Activated T-helper 17 cell treated with anti-CD3 and anti-CD28 coated beads, Interleukin-2, amount 50 U/mL, for 72 hours (primary cell): Measurements from ENCODE around the gene SYNGAP1. TPM values are rescaled to one million over a fixed set of nuclear protein-coding genes. Genes with fewer than 3 reads are reported as not detected.
A peak's percentile ranks its signal among the peaks of the same experiment; 100 is the strongest.

Experiments
- ATAC-seq: fragments of 150-1000 bp; cut with Tn5 transposase; replicated peaks from 2 replicates; pipeline ENCODE4 v1.10.0; 2021; ENCODE audit warnings: mild to moderate bottlenecking, moderate library complexity
- H3K27ac Mint-ChIP-seq: one replicate; pipeline ENCODE4 v1.8.0; 2022; ENCODE audit warnings: mixed read lengths
- H3K27me3 Mint-ChIP-seq: one replicate; pipeline ENCODE4 v1.8.0; 2022; ENCODE audit warnings: mixed read lengths
- H3K36me3 Mint-ChIP-seq: one replicate; pipeline ENCODE4 v1.8.0; 2022; ENCODE audit warnings: low read depth, mild to moderate bottlenecking, mixed read lengths
- H3K4me1 Mint-ChIP-seq: one replicate; pipeline ENCODE4 v1.8.0; 2022; ENCODE audit warnings: mixed read lengths
- H3K4me3 Mint-ChIP-seq: one replicate; pipeline ENCODE4 v1.8.0; 2022; ENCODE audit warnings: mild to moderate bottlenecking, mixed read lengths
- H3K9me3 Mint-ChIP-seq: one replicate; pipeline ENCODE4 v1.8.0; 2022; ENCODE audit warnings: mixed read lengths
- total RNA-seq, 2 donors: library from RNA; stranded (reverse); gene quantifications; one replicate each; pipeline ENCODE4 v1.2.3, GENCODE V29; 2022

Gene SYNGAP1
- total RNA-seq, 2 donors from 2014 or later, result 43.2 to 156 TPM

DNA sequence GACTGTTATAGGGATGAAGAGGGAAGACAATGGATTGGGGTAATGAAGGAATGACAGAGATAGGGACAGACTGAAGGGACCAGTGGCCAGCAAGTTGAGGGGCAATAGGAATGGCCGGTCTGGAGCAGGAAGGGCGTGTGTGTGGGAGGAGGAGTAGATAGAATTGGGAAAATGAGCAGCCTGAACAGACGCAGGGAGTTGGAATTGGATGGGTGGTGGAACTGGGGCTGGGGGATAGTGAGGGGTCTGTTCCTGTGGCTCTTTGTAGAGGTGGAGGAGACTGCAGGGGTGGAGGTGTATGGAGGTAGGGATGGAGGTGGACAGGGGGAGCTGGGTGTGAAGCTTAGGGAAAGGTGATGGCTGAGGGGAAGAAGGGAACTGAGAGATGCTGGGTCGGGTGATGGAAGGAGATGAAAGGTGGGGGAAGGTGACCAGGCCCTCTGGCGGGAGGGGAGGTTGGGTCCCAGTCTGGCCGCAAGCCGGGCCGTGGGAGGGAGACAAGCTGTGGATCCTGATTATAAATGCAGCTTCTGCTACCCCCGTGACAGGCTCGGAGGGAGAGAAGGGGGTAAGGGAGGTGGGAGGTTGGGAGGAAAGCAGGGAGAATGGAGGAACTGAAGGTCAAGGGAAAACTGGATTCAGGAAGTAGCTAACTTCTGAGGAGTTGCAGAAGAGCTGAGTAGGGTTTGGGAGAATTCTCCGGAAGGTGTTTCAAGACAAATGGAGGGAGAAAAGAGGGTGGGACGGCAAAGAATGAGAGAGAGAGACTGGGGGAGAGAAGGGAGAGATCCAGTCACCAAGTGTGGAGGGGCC is 5.2 kb downstream of the SYNGAP1 start:
- Mint-ChIP-seq H3K27me3 (no peaks in the 10 kb centered on the region), H3K36me3 (peaks cover 67% of the 10 kb centered on the region), H3K4me1 (peaks cover 71% of the 10 kb centered on the region), H3K4me3 (peak overlapping the region; percentile 96), H3K27ac (peak overlapping the region; percentile 97), H3K9me3 (no peaks in the 10 kb centered on the region)
- ATAC-seq, result no peak

DNA sequence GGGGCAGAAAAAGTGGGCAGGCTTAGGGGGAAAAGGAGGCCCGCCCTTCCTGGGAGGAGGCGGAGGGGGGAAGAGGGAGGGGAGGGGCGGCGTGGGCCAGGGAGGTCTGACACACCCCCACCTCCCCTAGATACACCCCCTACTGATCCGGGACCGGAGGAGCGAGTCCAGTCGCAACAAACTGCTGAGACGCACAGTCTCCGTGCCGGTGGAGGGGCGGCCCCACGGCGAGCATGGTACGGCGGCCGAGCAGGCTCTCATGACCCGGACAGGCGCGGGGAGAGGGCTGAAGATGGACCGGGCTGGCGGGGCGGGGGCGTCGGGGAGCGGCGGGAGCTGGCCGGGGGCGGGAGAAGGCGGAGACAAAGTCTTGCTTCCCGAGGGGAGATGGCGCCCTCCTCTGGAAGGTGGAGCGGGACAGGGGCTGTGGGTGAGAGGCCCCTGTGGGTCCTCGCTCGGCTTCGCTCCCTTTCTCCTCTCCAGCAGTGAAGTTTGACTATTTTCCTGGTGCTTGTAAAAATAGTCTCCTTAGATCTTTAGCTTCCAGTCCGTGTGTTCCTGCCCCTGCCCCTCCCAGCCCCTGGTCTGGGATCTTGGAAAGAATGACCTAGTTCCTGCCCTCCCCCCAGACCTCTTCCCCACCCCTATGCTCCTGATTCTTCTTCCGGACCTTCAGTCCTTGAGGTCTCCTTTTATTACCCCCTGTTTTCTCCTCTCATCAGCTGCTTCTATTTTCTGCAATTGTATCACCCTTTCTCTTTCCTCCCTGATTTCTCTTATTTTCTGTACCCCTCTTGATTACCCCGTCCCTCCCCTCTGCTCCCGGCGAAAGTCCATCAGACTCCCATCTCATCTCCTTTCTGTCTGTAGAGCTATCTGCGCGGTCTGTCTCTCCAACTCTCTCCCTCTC is 6.1 kb downstream of the SYNGAP1 start:
- ATAC-seq, result peak; percentile 67
- Mint-ChIP-seq H3K27ac (peak overlapping the region; percentile 97), H3K4me1 (peaks cover 79% of the 10 kb centered on the region), H3K36me3 (peaks cover 68% of the 10 kb centered on the region), H3K4me3 (peak overlapping the region; percentile 96), H3K27me3 (no peaks in the 10 kb centered on the region), H3K9me3 (no peaks in the 10 kb centered on the region)

DNA sequence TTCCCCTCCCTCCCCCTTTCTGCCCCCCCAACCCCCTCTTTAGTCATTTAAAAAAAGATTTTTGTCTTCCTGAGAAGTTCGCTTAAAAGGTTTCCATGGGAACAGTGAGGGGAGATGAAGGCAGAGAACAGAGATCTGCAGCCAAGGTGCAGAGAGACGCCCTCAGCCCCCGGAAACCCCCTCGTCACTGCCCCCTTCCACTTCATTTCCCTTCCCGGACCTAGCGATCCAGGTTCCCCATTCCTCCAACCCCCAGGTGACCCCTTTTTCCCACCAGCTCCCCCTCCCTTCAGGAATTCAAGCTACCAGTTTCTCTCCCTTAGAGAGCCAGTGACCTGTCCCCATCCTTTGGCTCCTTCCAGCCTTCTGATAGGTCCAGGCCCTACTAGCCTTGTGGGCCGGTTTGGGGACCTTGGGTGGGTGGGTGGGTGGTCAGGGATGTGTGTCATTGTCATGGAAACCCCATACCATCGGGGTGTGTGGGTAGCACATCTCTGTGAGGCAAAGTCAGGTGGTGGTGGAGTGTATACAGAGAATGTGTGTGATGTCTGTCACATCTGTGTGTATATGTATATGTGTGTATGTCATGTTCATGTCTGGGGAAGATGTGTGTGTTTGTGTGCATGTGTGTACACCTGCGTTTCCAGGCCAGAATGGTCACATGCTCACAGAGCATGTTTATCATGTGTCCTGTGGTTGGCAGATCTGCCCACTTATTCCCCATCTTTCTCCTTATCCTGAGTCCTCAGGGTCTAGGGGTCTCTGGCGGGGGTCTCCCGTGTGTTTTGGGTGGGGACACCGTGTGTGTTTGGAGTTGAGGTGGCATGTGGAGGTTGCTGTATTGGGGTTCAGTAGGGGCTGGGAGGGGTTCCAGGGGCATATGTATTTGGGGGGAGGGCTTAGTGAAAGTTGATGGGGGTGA is 7.0 kb downstream of the SYNGAP1 start:
- ATAC-seq, result peak; percentile 31
- H3K27me3 Mint-ChIP-seq, result no peaks in the 10 kb centered on the region
- H3K4me1 Mint-ChIP-seq, result peaks cover 71% of the 10 kb centered on the region
- H3K36me3 Mint-ChIP-seq, result peaks cover 68% of the 10 kb centered on the region
- no peaks in the 10 kb centered on the region for H3K9me3 Mint-ChIP-seq
- peak overlapping the region; percentile 97 for H3K27ac Mint-ChIP-seq
- H3K4me3 Mint-ChIP-seq, result peak overlapping the region; percentile 96

DNA sequence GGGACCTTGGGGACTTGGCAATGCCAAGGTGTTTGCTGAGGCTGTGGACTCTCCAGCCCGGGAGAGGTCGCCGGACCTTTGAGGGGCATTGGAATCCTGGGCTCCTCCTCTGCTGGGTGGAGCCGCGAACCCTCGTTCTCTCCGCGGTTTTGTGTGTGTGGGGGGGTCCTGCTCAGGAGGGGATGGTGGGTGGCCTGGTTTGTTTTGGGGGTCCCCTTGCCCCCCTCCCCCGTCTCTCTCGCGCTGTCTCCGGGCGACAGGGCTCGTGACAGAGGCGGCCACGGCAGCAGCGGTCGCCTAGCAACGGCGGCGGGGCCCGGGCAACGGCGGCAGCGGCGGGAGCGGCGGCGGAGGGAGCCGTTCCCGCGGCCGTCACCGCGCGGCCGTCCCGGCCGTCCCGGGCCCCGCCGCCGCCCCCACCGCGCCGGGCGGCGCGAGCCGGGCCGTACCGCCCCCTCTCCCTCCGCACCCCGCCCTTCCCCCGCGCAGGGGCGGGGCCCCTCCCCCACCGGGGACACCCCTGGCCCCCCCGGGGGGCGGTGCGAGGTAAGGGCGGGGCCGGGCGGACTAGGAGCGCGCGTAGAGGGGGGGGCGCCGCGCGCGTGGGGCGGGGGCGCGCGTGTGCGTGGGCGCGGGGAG is 7.8 kb downstream of the SYNGAP1 start:
- Mint-ChIP-seq H3K27ac (peak overlapping the region; percentile 97), H3K4me3 (peak overlapping the region; percentile 96), H3K27me3 (no peaks in the 10 kb centered on the region), H3K36me3 (peaks cover 76% of the 10 kb centered on the region), H3K4me1 (peaks cover 69% of the 10 kb centered on the region), H3K9me3 (no peaks in the 10 kb centered on the region)
- ATAC-seq, result no peak

DNA sequence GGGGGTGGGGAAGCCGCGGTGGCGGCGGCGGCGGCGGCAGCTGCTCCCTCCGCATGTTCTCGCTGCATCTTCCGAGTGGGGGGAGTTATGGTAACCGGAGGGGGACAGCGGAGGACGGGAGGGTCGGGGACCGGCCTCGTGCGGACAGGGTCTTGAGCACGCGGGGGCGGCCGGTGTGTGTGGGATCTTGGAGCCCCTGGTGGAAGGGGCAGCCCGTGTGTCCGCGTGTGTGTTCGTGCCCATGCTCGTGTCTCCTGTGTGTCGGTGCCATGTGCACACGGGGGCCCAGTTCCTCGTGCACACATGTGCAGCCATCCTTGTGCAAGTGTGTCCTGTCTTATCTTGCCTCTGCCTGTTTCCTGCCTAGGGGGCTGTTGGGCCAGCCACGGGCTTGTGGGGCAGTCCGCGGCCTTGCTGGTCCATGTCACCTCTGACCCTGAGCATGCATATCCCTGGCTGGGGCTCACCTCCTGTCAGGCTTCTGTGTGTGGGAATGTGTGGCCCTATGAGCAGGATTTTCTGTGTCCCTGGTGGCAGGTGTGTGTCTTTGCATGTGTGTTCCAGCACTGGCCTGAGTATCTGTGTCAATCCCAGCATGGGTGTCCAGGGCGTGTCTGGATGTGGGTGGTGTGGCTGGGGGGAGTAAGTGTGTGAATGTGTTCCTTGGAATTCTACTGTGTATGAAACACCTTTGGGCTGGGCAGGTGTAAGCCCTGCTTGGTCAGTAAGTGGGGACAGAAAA is 8.5 kb downstream of the SYNGAP1 start:
- Mint-ChIP-seq H3K27me3 (no peaks in the 10 kb centered on the region), H3K9me3 (no peaks in the 10 kb centered on the region), H3K4me1 (peaks cover 68% of the 10 kb centered on the region), H3K27ac (peak overlapping the region; percentile 90), H3K4me3 (peak overlapping the region; percentile 96), H3K36me3 (peaks cover 77% of the 10 kb centered on the region)
- no peak for ATAC-seq

DNA sequence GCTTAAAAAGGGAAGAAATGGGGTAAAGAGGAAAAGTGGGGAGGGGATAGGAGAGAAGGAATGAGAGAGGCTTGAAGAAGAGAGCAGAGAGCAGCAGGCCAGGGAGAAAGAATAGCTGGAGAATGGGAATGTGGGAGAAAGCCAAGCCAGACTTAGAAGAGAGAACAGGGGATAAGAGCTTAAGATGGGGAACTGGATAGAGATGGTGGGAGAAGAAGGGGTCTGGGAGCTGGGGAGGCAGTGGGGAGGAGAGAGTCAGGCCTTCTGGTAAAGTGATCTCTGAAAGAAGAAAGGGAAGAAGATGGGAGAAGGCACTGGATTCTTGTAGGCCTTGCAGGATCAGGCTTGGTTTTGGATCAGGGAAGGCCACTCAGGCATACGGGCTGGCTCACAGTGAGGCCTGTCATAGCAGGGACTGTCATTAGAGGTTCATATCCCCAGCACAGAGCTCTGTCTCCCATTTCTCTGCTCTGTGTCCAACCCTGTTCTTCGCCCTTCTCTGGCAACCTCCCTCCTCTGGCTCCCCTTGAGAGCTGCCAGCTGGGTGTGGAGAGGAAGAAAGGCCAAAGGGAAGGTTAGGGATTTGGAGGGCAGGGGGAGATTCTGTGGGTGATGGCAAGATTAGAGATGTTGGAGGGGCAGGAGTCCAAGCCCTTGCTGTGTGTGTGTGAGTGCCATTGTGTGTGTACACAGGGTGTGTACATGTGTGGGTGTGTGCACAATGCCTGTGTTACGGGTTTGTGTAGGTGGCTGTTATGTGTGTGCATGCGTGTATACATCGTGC is 9.3 kb downstream of the SYNGAP1 start:
- H3K27ac Mint-ChIP-seq, result peak overlapping the region; percentile 90
- peak overlapping the region; percentile 96 for H3K4me3 Mint-ChIP-seq
- H3K9me3 Mint-ChIP-seq, result no peaks in the 10 kb centered on the region
- H3K36me3 Mint-ChIP-seq, result peaks cover 75% of the 10 kb centered on the region
- H3K27me3 Mint-ChIP-seq, result no peaks in the 10 kb centered on the region
- peaks cover 61% of the 10 kb centered on the region for H3K4me1 Mint-ChIP-seq
- ATAC-seq, result no peak

DNA sequence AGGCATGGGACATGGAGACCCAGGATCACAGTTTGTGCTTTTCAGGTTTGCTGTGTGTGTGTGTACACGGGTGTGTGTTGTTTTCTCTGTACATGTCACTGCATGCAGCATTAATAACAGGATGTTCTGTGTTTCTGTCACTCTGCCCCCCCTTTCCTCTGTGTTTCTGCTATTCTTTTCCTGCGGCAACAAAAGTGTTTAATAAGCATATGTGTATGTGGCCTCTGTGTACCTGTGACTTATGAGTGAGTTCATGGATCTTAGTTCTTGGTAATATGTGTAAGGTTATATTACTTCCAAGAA is 9.8 kb downstream of the SYNGAP1 start:
- ATAC-seq, result peak; percentile 6
- Mint-ChIP-seq H3K4me1 (peaks cover 55% of the 10 kb centered on the region), H3K27ac (peak overlapping the region; percentile 90), H3K36me3 (peaks cover 75% of the 10 kb centered on the region), H3K4me3 (peak overlapping the region; percentile 96), H3K9me3 (no peaks in the 10 kb centered on the region), H3K27me3 (no peaks in the 10 kb centered on the region)

DNA sequence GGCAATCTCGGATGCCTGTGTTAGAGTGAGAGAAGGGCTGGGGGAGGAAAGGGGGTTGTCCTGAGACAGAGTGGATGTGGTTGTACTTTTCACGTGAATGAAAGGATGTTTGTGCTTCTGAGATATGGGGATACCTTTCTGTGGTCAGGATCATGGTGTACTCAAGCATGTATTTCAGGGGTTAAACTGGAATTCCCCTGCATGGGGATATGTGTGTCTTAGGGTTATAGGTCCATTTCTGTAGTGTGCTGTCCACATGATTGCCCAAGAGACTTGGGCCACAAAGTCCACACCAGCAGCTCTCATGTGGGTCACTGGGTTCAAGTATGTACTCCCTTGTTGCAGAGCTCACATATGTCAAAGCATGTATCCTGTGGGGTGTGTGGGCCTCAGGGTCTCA is 10.5 kb downstream of the SYNGAP1 start:
- H3K27ac Mint-ChIP-seq, result peak overlapping the region; percentile 90
- H3K36me3 Mint-ChIP-seq, result peaks cover 75% of the 10 kb centered on the region
- peak overlapping the region; percentile 96 for H3K4me3 Mint-ChIP-seq
- H3K9me3 Mint-ChIP-seq, result no peaks in the 10 kb centered on the region
- H3K4me1 Mint-ChIP-seq, result peaks cover 49% of the 10 kb centered on the region
- no peaks in the 10 kb centered on the region for H3K27me3 Mint-ChIP-seq
- ATAC-seq, result no peak

DNA sequence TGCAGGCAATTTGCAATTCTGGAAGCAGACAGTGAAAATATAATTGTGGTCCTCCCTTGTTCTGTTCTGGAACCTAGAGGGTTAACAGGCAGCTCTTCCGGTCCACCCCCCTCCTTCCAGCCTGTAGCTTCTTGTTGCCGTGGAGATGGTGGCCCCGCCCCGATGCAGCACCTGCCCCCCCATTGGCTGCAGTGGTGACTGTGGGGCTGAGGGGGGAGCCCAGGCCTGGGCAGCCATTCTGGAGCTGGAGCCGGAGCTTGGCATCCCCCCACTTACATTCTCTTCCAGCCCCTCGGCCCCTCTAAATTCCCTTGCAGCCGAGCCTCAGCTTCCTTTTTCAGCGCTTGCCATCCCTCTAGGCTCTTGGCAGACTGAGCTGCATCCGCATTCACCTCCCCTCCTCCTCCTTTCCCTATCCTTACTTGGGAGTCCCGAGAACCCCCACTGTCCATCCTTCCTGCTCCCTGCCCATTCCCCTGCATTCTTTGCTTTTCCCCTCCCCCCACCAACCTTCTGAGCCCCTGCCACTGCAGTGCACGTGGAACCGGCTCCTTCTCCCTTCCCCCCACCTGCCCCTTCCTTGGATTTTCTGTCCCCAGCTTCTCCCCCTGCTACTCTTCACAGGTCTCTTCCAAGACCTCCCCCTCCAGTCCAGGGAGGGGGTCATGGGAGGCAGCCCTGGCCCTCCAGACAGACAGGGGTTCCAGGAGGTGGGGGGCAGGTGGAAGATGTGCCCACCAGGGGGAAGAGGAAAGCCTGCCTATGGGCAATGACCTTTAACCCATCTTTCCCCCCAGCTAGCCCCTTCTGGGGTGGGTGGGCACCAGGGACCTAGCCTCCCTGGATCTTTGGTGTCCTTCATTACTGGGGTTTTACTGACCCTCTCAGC is 11.4 kb downstream of the SYNGAP1 start:
- Mint-ChIP-seq H3K4me1 (peaks cover 48% of the 10 kb centered on the region), H3K9me3 (no peaks in the 10 kb centered on the region), H3K4me3 (peak overlapping the region; percentile 96), H3K36me3 (peaks cover 75% of the 10 kb centered on the region), H3K27ac (peak overlapping the region; percentile 90), H3K27me3 (no peaks in the 10 kb centered on the region)
- peak; percentile 45 for ATAC-seq

DNA sequence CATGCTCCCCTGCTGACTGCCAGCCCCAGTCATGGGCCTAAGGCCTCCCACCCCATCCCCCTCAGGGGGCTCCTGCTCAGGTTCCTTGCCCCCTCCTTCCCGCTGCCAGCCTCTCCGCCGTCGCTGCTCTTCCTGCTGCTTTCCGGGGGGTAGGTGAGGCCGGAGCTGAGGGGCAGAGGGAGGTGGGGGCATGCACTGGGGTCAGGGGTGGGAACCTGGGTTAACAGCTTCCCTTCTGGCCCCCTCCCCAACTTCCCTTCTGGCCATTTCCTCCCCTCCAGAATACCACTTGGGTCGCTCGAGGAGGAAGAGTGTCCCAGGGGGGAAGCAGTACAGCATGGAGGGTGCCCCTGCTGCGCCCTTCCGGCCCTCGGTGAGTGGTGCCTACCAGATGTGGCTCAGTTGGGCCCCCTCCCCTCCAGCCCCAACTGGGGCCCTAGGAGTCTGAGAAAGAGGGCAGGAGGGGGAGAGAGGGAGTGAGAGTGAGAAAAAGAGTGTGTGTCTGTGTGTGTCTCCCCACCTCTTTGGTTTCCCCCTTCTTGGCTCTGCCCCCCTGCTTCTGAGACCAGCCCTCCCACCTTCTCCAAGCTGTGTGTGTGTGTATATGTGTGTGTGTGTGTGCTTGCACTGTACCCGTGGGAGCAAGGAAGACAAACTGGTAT is 12.1 kb downstream of the SYNGAP1 start:
- H3K36me3 Mint-ChIP-seq, result peaks cover 75% of the 10 kb centered on the region
- ATAC-seq, result no peak
- peak overlapping the region; percentile 0 for H3K4me3 Mint-ChIP-seq
- no peaks in the 10 kb centered on the region for H3K27me3 Mint-ChIP-seq
- peak overlapping the region; percentile 71 for H3K27ac Mint-ChIP-seq
- no peaks in the 10 kb centered on the region for H3K9me3 Mint-ChIP-seq
- H3K4me1 Mint-ChIP-seq, result peaks cover 47% of the 10 kb centered on the region

DNA sequence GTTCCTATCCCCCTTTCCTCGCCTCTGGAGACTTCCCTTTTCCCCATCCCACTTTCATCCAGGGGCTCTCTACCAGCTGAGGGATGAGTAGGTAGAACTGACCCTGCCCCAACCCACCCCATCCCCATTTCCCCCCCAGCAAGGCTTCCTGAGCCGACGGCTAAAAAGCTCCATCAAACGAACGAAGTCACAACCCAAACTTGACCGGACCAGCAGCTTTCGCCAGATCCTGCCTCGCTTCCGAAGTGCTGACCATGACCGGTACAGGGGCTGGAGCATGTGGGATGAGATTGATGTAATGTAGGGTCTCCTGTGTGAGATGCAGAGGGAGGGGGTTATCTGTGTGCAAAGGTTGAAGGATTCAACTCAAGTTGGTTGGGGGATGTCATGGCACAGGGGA is 12.7 kb downstream of the SYNGAP1 start:
- H3K4me1 Mint-ChIP-seq, result peaks cover 41% of the 10 kb centered on the region
- H3K4me3 Mint-ChIP-seq, result peak overlapping the region; percentile 0

More for the DNA sequence above, 12.7 kb downstream of the SYNGAP1 start:
- Mint-ChIP-seq H3K36me3 (peaks cover 75% of the 10 kb centered on the region), H3K27ac (peak overlapping the region; percentile 71), H3K9me3 (no peaks in the 10 kb centered on the region), H3K27me3 (no peaks in the 10 kb centered on the region)
- no peak for ATAC-seq
